GM03348 (cell line): ENCODE results near the gene ZNF384.
A peak's percentile ranks its signal among the peaks of the same experiment; 100 is the strongest.

Source experiments
- DNase-seq: peaks from one replicate; pipeline ENCODE4 v3.0.0; 2012; ENCODE audit warnings: low spot score

Gene ZNF384

DNA sequence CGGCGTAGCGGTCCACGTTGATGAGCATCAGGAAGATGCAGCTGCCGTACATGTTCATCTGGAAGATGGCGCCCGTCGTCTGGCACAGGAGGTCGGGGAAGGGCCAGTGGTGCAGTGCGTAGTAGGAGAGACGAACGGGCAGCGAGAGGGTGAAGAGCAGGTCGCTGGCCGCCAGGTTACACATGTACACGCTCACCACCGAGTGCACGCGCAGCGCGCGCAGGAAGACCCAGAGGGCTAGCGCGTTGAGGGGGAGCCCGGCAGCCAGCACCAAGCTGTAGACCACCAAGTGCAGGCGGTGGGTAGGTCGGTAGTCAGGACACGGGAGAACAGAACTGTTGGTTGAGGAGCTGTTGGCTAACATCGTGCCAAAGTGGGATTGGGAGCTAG, 68.3 kb downstream of the ZNF384 start:
- DNase-seq = no peak

DNA sequence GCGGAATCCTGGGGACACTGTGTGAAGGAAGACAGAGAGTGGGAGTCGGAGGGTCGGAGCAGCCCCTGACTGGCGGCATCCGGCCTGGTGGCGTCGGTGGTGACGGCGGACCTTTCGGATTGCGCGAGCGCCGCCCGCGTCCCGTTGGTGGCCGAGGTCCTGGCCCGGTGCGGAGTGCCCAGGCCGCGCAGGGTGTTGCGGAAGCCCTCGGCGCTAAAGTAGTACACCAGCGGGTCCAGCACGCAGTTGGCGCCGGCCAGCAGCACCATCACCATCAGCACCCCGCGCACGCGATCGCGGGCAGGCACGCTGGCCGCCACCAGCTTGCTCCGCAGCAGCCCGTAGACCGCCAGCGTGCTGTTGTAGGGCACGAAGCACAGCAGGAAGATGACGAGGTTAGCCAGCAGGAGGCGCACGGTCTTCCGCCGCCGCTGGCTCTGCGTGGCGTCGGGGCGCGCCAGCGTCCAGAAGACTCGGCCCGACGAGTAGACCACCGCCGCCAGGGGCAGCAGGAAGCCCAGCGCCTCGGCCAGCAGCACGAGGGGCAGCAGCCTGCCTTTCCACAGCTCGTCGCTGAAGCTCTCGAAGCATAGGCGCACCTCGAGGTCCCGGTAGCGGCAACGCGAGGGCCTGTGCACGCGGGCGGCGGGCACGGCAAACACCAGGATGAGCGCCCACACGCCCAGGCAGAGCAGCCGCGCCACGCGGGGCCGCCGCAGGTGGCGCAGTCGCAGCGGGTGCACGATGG, 68.9 kb downstream of the ZNF384 start:
- DNase-seq = peak; percentile 63

DNA sequence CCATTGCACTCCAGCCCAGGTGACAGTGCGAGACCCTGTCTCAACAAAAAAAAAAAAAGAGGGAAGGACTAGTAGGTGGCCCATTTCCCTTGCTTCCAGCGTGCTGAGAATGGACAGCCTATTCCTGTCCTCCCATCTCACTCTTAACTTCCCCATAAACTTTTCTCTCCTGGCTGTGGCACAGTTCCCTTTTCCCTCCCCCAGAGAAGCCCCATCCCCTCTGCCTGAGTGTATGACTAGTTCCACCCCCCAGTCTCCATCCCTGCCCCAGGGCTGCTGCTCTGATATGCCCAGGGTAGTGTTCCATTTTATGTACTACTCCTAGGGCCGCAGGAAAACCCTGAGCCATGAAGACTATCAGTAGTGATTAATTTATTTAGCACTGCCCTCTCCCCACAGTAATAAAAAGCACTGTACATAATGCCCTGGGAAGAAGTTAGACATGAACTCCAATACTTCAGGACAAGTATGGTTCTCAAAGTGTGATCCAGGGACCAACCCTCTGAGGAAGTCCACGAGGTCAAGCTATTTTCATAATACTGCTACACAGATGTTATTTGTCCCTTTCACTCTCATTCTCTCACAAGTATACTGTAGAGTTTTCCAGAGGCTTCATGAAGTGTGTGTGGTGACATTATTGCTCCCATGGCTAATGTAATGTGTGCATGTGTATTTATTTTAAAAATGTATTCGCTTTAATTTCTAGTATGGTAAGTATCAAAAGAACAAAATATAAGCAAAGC, 70.5 kb downstream of the ZNF384 start:
- no peak for DNase-seq
